Measurements from ENCODE around the gene APOB. TPM values are rescaled to one million over a fixed set of nuclear protein-coding genes. Genes with fewer than 3 reads are reported as not detected.
A peak's percentile ranks its signal among the peaks of the same experiment; 100 is the strongest.

APOB gene
- polyA plus RNA-seq, 4 donors: 0.90 to 2.1 (median 1.6) TPM

DNA sequence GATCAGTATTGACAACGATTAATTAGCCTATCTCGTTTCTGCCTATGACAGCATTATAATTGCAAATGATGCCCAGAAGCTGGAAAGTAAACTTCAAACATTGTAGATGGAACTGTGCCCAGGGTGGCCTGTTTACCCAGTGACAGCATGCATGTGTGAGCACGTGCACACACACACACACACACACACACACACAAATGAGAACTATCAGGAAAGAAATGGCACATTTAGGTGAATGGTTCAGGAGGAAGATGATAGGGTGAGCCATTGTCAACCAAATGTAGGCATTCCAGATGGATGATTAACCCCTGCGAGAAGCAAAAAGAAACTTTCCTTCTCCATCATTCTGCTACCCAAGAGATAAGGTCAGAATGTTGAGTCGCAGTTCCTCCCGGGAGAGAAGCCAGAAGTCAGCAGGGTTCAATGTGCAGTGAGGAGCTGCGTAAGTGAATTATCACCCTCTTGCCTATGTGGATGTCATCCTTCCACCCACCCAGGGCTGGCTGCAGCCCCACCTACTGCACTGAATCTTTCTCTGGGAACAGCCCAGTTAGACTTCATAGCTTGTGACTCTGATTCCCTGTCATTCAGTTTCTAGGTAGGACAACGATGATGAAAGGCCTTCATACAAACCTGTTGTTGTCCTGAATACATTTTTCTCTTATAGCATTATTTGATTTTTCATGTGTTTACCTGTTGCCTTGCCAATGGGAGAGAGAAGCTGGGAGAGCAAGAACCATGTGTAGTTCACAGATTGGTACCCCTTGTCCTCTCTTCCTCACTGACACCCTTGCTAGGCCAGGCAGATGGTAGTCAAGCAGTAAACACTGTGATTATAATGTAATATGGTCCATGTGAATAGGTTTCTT is 3.5 kb upstream of the APOB start:
- DNase-seq (ENCODE audit: low read depth in 4 of 4, low spot score in 3 of 4): no peak

DNA sequence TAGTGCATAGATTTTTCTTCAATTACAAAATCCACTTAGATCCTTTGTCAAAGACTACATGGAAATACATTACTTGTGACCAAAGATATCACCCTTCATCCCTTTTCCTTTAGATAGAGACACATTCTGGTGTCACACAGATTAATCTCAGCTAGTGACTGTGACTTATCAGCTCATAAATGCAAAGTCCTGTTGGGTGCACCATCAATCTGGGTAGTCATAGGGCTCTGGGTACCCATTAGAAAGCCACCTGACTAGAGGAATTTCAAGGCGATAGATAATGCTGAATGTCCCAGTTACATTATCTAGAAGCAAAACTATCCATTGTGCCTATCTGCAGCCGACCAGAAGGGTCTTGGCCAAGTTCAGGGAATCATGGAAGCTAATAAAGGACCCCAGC is 2.6 kb upstream of the APOB start:
- DNase-seq (ENCODE audit: low read depth in 4 of 4, low spot score in 3 of 4): no peak

DNA sequence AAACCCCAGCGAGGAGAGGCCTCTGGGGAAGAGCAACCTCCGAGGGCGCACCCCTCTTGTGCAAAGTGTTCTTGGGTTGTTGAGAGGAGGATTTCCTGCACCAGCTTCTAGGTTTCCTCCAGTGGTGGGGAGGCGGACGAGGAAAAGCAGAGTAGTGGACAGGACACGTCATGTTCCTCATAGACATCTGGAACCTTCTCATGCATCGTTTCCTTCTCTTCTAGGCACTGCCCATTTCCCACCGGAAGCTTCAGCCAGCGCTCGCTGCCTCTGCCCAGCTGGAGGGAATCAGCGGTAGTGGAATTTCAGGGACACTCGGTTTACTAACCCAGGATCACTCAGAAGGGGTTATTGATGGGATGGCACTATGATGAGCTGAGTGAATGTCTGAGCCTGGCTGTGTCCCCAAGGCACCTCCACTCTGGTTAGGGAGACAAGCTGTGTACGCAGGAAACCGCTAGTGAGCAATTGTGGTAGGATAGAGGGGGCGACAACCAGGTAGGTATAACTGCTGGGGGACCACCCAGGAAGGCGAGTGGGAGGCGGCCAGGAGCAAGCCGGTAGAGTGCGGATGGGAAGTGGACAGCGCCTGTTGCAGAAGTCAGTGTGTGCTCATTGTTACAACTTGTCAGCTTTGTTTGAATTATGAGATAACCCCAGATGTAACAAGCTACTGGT is 960 bp upstream of the APOB start:
- no peak for DNase-seq (ENCODE audit: low read depth in 4 of 4, low spot score in 3 of 4)

DNA sequence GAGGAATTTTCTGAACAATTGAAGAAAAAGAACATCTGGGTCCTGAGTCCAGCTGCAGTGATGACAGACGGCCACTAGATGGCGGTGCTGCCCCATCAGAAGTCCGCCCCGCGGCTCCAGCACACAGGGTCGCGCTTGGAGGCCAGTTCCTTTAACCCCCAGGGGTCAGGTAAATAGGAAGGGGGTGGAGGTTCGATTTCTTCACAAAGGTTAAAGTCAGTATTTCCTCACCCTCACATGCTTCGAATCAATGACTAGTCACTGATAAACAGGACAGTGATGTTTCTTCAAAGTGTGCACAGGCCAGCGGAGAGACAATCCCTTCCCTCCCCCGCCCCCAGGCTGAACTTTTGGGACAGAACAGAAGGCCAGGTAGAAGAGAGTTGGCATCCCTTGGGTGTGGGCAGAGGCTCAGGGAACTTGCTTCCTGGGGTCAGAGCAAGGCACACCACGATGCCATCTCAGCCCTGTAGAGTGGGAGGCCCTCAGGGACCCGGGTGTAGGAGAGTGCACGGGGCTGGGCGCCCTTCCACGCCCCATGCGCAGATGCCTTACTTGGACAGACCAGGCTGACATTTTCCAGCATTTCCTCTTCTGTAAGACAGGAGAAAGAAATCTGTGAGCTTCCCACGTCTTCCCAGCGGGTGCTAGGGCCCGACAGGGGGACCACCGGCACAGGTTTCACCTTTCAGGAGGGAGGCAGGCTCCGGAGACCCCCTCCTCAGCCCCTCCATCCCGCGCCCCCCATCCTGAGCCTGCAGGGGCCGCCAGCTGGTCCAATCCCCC is 722 bp downstream of the APOB start:
- DNase-seq (ENCODE audit: low read depth in 4 of 4, low spot score in 3 of 4): peak; percentile 32 to 68 (median 43)

DNA sequence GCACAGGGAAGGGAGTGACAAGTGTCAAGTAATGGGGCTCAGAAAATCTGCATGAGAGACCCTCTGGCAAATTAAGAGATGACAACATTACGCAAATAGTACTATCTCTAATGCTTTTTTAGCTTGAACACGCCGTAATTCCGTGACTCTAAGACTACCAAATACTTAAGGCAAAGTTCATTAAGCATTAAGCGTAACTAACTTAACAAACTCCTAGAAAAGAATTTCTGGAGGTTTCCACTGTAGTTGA is 1.2 kb downstream of the APOB start:
- no peak for DNase-seq (ENCODE audit: low read depth in 4 of 4, low spot score in 3 of 4)

DNA sequence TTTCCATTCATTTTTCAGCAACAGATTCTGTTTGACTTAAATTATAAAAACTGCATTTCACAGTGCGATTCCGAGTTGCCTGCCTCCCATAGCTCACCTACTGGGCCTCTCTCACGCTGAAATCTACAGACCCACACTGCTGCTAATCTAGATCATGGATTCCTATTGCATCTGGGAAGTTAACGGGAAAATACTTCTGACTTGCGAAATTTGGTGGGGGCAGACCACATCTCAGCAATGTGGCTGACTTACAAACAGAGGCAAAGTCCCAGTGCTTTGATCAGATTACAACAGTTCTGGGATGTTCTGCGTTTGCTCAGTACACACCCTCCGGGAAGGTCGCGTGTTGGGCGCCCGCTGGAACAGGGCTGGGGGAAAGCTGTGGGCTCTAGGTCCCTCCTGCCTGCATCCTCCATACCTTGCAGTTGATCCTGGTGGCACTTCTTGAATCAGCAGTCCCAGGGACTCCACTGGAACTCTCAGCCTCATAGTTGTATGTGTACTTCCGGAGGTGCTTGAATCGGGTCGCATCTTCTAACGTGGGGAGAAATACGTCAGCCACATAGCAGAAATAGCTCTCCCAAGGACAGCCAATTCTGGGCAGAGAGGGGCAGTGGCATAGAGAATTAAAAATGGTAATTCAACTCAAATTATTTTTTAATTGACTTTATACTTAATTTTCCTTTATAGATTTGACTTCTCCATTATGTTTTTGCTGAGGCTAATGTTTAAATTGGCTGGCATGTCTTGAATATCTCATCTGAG is 1.7 kb downstream of the APOB start:
- DNase-seq (ENCODE audit: low read depth in 4 of 4, low spot score in 3 of 4): no peak

DNA sequence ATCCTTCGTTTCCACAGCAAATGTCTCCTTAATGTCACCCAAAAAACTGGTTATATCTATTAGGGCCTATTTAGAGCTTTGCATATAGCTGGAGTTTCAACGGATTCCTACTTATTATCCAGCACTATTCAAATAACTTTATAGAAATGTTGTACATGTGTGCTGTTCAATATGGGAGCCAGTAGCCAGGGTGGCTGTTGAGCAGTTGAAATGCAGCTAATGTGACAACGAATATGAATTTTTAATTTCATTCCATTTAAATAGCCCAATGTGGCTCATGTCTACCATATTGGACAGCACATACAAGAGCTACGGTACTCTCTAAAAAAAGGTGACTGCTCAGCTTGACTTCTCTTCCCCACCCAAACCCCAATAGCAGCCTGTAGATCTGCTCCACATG is 2.4 kb downstream of the APOB start:
- no peak for DNase-seq (ENCODE audit: low read depth in 4 of 4, low spot score in 3 of 4)

DNA sequence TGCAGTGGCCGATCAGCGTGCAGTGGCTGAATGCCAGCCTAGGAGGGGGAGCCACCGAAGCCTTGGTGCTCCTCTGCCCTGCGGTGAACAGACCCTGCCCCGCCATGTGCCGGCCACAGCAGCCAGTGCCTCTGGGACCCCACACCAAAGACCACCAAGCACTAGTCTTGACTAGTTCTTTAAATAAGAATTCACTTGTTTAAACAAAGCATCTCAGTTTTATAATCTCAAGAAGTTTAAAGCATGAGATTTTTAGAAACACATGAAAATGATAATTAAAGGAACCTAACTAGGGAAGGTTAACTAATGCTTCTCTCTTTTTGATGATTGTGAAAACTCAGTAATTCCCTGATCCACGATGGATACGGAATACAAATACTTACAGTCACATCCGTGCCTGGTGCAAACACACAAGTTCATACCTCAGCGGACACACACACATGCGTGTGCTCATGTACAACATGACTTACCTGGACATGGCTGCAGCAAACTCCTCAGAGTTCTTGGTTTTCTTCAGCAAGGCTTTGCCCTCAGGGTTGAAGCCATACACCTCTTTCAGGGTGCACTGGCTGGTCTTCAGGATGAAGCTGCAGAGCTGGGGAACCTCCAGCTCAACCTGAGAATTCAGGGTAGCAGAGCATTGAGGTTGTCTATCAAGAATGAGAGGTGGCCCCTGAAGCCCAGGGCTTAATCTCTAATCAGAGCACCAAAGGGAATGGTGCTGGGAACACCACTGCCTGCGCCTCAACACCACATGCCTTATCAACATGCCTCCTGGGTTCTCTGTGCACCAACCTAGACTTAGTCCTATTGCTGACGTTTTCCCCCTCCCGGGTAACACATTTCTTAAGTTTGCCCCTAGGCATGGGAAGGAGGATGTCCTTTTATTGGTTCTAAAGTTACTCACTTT is 3.1 kb downstream of the APOB start:
- no peak for DNase-seq (ENCODE audit: low read depth in 4 of 4, low spot score in 3 of 4)

DNA sequence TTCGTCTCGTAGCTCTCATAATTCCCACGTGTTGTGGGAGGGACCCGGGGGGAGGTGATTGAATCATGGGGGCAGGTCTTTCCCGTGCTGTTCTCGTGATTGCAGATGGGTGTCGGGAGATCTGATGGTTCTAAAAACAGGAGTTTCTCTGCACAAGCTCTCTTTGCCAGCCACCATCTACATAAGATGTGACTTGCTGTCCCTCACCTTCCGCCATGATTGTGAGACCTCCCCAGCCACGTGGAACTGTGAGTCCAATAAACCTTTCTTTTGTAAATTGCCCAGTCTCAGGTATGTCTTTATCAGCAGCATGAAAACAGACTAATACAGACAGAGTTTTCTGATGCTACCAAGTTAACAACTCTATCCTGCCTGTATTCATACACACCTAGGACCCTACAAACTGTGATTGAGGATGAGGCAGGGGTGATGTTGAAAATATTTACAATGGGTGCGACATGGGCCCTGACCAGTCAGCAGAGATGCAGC is 3.9 kb downstream of the APOB start:
- DNase-seq (ENCODE audit: low read depth in 4 of 4, low spot score in 3 of 4): no peak

DNA sequence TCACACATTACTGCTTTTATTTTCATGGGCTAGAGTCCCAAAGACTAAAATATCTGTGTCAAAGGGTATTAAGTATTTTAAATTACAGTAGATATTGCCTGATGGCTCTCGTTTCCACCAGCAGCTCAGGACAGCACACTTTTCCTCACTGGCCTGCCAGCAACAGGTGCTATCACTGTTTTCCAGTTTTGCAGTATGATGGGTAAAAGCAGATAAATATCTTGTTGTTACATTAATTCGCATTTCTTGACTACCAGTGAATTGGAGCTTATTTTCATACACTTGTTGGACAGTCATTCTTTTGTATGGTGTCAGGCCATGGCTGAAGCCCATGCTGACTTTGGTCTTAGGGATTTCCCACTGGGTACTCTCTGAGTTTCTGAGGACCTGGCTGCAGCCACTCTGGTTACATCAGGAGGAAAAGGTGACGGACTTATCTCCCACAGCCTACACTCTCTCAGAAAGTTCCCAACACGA is 4.8 kb downstream of the APOB start:
- DNase-seq (ENCODE audit: low read depth in 4 of 4, low spot score in 3 of 4): no peak

DNA sequence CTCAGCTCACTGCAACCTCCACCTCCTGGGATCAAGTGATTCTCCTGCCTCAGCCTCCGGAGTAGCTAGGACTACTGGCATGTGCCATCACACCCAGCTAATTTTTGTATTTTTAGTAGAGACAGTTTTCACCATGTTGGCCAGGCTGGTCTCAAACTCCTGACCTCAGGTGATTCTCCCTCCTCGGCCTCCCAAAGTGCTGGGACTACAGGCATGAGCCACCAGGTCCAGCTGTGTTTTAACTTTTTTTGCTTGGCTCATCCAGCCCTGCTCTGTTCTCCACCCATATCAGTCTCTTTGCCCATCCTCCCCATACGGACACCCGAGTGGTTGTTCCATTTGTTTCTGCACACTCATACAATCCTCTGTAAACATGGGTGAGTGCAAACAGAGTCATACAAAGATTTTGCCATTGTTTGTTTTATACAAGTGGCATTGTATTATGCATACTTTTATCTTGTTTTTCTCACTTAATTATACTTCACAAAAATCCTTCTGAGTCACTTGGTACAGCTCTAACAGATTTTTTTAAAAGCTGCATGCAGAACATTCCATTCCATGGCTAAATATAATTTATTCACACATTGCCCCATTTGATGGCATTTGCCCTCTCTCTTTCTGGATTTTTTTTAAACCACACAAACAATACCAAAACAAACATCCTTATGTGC is 5.3 kb downstream of the APOB start:
- DNase-seq (ENCODE audit: low read depth in 4 of 4, low spot score in 3 of 4): no peak

DNA sequence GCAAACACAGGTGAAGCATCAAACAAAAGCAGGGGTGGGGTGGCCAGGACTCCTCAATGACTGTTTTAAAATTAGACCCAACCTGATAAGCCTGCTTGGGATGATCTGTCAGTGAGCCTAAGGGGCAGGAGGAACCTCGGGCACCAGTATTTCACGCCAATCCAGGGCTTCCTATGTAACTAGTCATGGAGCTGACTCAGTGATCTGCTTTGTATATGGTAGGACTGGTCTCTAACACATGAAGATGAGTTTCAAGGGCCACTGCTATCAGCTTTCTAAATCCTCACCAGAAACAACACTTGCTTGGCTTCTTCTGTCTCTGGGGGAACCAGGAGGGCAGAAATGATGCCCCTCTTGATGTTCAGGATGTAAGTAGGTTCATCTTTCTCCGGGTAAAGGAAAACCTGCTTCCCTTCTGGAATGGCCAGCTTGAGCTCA is 6.2 kb downstream of the APOB start:
- DNase-seq (ENCODE audit: low read depth in 4 of 4, low spot score in 3 of 4): no peak

DNA sequence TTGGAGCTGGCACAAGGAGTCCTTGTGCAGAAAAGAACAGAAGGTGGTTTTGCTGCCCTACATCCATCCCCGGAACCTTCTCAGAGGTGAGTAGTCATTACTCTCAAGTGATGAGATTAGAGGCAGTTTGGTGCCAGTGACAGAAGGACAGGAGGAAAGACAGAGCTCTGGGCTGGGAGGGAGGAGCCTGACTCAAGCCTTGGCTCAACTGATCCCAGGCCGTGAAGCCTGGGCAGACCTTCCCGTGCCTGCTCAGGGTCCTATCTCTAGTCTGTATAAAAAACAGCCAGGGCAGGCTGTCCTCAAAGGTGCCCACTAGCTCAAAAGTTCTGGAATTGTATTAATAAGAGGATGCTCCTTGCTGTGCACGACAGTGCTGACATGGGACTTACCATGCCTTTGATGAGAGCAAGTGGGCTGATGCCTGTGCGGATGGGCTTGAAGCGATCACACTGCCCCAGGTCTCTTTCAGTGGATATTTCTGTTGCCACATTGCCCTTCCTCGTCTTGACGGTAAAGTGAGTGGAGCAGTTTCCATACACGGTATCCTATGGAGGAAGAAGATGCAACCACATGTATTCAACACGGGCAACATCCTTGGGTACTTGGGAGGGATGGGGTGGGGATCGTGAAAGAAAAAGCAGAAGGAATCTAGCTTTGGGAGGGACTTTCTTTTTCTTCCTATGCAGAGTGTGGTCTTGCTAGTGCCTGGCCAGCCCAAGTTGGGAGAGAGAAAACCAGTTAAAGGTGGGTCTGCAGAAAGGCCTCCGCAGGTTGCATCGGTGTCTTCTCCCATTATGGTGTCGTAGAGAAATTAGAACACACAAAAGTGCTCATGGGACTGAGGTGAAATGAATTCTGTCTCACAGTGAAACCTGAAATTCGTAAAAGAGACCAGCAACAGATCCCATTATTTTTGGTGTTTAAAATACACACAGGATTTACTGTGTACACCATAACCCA is 6.9 kb downstream of the APOB start:
- DNase-seq (ENCODE audit: low read depth in 4 of 4, low spot score in 3 of 4): no peak

DNA sequence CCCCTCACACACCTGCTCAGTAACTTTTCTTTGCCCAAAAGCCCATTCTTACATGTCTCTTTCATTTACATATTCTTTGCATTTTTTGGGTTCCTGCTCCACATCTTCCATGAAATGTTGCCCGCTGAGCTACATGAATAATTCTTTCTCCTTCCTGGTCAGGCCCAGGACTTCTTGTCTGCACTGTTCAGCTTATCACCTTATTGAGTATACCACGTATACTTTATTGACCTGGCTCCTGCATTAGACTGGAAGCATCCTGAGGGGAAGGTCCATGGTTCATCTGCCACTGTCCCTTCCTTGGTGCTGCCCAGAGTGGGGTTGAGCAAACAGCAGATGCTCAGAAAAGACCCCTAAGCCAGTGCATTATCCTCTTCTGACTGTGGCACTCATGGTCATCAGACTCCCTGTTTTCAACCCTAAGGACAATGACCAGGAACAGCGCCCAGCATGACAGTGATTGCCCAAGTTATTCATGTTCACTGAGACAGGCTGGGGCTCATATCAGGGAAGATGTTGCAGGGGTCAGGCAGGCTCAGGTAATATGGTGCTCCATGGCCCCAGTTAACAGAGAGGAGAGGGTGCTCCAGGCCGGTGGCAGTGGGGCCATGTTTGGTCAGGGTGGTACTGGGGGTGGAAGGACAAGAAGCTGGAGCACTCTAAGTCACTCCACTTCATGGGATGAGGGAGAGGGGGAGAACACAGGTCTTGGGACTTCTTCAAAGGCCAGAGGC is 7.7 kb downstream of the APOB start:
- DNase-seq (ENCODE audit: low read depth in 4 of 4, low spot score in 3 of 4): no peak

DNA sequence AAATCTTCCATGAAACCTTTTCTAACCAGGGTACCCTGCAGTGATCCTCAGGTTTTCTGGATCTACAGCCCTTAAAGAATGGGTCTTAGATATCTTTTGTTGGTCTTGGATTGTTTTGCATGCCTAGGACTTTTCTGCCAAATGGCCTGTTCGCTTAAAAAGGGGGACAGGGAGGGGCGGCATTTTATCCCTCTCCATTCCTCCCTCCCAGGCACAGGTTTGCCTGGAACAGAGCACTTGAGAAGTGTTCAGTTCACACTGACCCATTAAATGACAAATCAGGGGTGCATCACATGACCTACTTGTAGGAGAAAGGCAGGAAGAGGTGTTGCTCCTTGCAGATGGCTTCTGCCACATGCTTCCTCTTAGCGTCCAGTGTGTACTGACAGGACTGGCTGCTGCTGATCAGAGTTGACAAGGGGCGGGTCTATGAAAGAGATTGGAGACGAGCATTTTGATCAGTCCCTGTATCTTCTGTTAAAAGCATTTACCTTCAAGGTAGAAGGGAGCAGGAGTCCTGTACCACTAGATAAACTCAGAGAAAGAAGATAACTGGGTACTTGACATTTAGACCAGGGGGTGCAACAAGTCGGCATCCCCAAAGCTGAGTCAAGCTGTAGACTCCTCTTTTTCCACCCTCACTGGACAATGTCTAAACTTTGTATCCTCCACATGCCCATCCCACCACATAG is 8.4 kb downstream of the APOB start:
- DNase-seq (ENCODE audit: low read depth in 4 of 4, low spot score in 3 of 4): no peak

DNA sequence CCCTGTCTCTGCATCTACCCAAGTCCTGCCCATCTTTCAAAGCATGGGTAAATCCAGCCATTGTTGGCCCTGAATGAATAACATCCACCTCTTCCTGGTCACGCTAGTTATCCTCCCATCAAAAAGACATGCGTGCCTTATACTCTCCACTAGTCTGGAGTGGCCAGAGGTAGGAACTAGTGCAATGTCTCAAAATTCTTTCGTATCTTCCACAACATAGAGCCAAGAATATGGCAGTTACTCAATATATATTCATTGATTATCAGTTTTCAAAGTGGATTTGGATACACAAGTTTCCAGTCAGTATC is 8.9 kb downstream of the APOB start:
- DNase-seq (ENCODE audit: low read depth in 4 of 4, low spot score in 3 of 4): no peak

Data from right renal pelvis (tissue), 4 donors.